NCI-H128 (cell line): ENCODE data around the gene CD19.
"Not testable (repeated sequence)": the region's sequence is repeated elsewhere in the genome, so short reads cannot be mapped to it uniquely, and the experiment has no call there.

Source experiments
- DNase-seq: peaks from one replicate; lab custom pipeline; 2025; ENCODE audit not compliant: unreplicated experiment; lab: John Stamatoyannopoulos, UW

Gene CD19

GRCh38 chr16:28935924-28936783 is 4.4 kb downstream of the CD19 start:
- DNase-seq, result no peak

GRCh38 chr16:28936784-28937155 is 5.0 kb downstream of the CD19 start:
- DNase-seq, result no peak

GRCh38 chr16:28937222-28937876 is 5.6 kb downstream of the CD19 start:
- no peak for DNase-seq

GRCh38 chr16:28938721-28939120 is 7.0 kb downstream of the CD19 start:
- DNase-seq, result no peak

GRCh38 chr16:28939825-28940224 is 8.1 kb downstream of the CD19 start:
- DNase-seq, result not testable (repeated sequence)

GRCh38 chr16:28943281-28943680 is 11.5 kb downstream of the CD19 start:
- no peak for DNase-seq

- no peak for DNase-seq
These were observed 14.9 kb downstream of the CD19 start for GRCh38 chr16:28946681-28947080.

- DNase-seq, result peak; percentile 93
These were observed 19.1 kb downstream of the CD19 start, which contains the start of gene NFATC2IP for GRCh38 chr16:28950648-28951409. Gene NFATC2IP, plus strand, starts transcription at chr16:28950937. Its CDS starts 75 bp downstream, at chr16:28951012.

GRCh38 chr16:28951410-28951943 is 19.7 kb downstream of the CD19 start:
- DNase-seq, result no peak

GRCh38 chr16:28958216-28958615 is 26.4 kb downstream of the CD19 start:
- no peak for DNase-seq

- no peak for DNase-seq
These were observed 27.1 kb downstream of the CD19 start for GRCh38 chr16:28958836-28959235.

- no peak for DNase-seq
These were observed 32.3 kb downstream of the CD19 start for GRCh38 chr16:28964072-28964471.

GRCh38 chr16:28964496-28964895 is 32.7 kb downstream of the CD19 start:
- DNase-seq, result no peak

GRCh38 chr16:28967156-28967555 is 35.4 kb downstream of the CD19 start:
- DNase-seq, result no peak

- DNase-seq, result not testable (repeated sequence)
These were observed 37.9 kb downstream of the CD19 start for GRCh38 chr16:28969696-28970095.

GRCh38 chr16:28974007-28974436 is 42.3 kb downstream of the CD19 start:
- peak; percentile 36 for DNase-seq

- peak; percentile 68 for DNase-seq
These were observed 42.8 kb downstream of the CD19 start, which contains the start of gene SPNS1 for GRCh38 chr16:28974437-28975157. Gene SPNS1, plus strand, starts transcription at chr16:28974778. Its CDS starts 374 bp downstream, at chr16:28975152.

- DNase-seq, result no peak
These were observed 43.4 kb downstream of the CD19 start for GRCh38 chr16:28975158-28975599.

GRCh38 chr16:28977703-28978662 is 46.2 kb downstream of the CD19 start:
- DNase-seq, result no peak
